CD4-positive, alpha-beta T cell (primary cell): ENCODE results near the gene CFAP73. TPM values are rescaled to one million over a fixed set of nuclear protein-coding genes. Genes with fewer than 3 reads are reported as not detected.

Source experiments
- ATAC-seq: fragments of 200-7000 bp; cut with Tn5 transposase; one replicate; pipeline ENCODE4 v1.10.0; 2022; ENCODE audit warnings: mild to moderate bottlenecking; ENCODE audit not compliant: poor library complexity
- CTCF ChIA-PET: fragments of 350-600 bp; sonication (Branson Sonifier 250); formaldehyde crosslinking; loops from one replicate; lab custom pipeline; 2021; ENCODE audit warnings: antibody characterized with exemption, inconsistent platforms; lab: Charles Lee
- POLR2A ChIA-PET: fragments of 350-600 bp; sonication (Branson Sonifier 250); formaldehyde crosslinking; loops from one replicate; lab custom pipeline; 2021; ENCODE audit warnings: antibody characterized with exemption, inconsistent platforms; lab: Charles Lee
- DNase-seq, 14 experiments: peaks; one replicate each; pipeline ENCODE4 v3.0.0-alpha.2; 2013 to 2020; ENCODE audit warnings: mixed read lengths in 2 of 14
- H3K27ac ChIP-seq, 2 donors: one replicate each; pipeline versions ENCODE4 v1.5.1 to v1.7.0; 2013; ENCODE audit warnings: low read length in 2 of 2, low read depth in 1 of 2, mild to moderate bottlenecking in 1 of 2
- H3K27me3 ChIP-seq, 2 experiments: 1 replicate in 1 of 2; 2 replicates in 1 of 2; pipeline versions ENCODE4 v1.6.1 to v1.7.0; 2013; ENCODE audit warnings: low read length in 2 of 2, control low read depth in 1 of 2, mild to moderate bottlenecking in 1 of 2, moderate library complexity in 1 of 2; ENCODE audit not compliant: insufficient read depth in 2 of 2, control insufficient read depth in 1 of 2
- H3K36me3 ChIP-seq: one replicate; pipeline ENCODE4 v1.6.1; 2013; ENCODE audit warnings: low read length, control low read depth; ENCODE audit not compliant: insufficient read depth
- H3K4me1 ChIP-seq: one replicate; pipeline ENCODE4 v1.6.1; 2013; ENCODE audit warnings: low read length, control low read depth; ENCODE audit not compliant: insufficient read depth
- H3K4me3 ChIP-seq: one replicate; pipeline ENCODE4 v1.5.1; 2013; ENCODE audit warnings: mild to moderate bottlenecking, low read length, moderate library complexity
- H3K9me3 ChIP-seq, 2 experiments: 1 replicate in 1 of 2; 2 replicates in 1 of 2; pipeline versions ENCODE4 v1.6.1 to v1.7.0; 2013; ENCODE audit warnings: low read length in 2 of 2, mild to moderate bottlenecking in 2 of 2, control low read depth in 1 of 2, moderate library complexity in 1 of 2; ENCODE audit not compliant: control insufficient read depth in 1 of 2, insufficient read depth in 1 of 2
- H3K27ac Mint-ChIP-seq: one replicate; pipeline ENCODE4 v1.8.0; 2020; ENCODE audit warnings: mixed read lengths
- H3K27me3 Mint-ChIP-seq: one replicate; pipeline ENCODE4 v1.8.0; 2021; ENCODE audit warnings: mixed read lengths
- H3K36me3 Mint-ChIP-seq: one replicate; pipeline ENCODE4 v1.8.0; 2021; ENCODE audit warnings: low read depth, mixed read lengths
- H3K4me1 Mint-ChIP-seq: one replicate; pipeline ENCODE4 v1.8.0; 2021; ENCODE audit warnings: low read depth, mixed read lengths
- H3K4me3 Mint-ChIP-seq: one replicate; pipeline ENCODE4 v1.8.0; 2020; ENCODE audit warnings: mild to moderate bottlenecking, mixed read lengths
- H3K9me3 Mint-ChIP-seq: one replicate; pipeline ENCODE4 v1.8.0; 2020; ENCODE audit warnings: mixed read lengths
- CTCF ChIP-seq: fragments of 200-600 bp; IDR thresholded peaks from one replicate; pipeline ENCODE4 v1.8.0; 2022; ENCODE audit warnings: antibody characterized with exemption, mild to moderate bottlenecking
- intact Hi-C, 2 experiments: fragments of 100-400 bp; cut with DNase I in 1 of 2; cut with micrococcal nuclease in 1 of 2; formaldehyde crosslinking; loops; one replicate each; pipeline versions ENCODE4 v1.15.1 to v1.9.0; 2023 to 2025; cut with DNase I, micrococcal nuclease
- polyA plus RNA-seq, 2 donors: library from polyadenylated mRNA; unstranded; fragments of 120-200 nt; gene quantifications; one replicate each; pipeline ENCODE4 v1.2.1, GENCODE V29; 2013
- total RNA-seq, 174 experiments: library from RNA in 2 of 174; stranded (reverse) in 2 of 174; gene quantifications; one replicate each; pipeline ENCODE4 v1.2.3 and lab custom pipeline; 2021 to 2026

CFAP73 gene
- total RNA-seq: 1 to 10 TPM in 1 of 2 experiments, under 1 TPM in 1; 0.92 to 1.2 TPM
- polyA plus RNA-seq (2013, experiment 1 of 2): 0.30 TPM
- polyA plus RNA-seq (2013, experiment 2 of 2): 0.31 TPM
- total RNA-seq (lab: John Stamatoyannopoulos, UW): 0 to 2.6 (median 0.23) reads per million in 172 experiments

GRCh38 chr12:113149361-113150150, at the start of gene CFAP73:
TSS of gene CFAP73 (plus strand) at chr12:113149724. CDS start at chr12:113149858, 134 bp downstream.
- Mint-ChIP-seq H3K27me3 (no peaks in the 10 kb centered on the region), H3K4me1 (peaks cover 23% of the 10 kb centered on the region), H3K36me3 (no peaks in the 10 kb centered on the region), H3K27ac (no peak within 1 kb of the TSS), H3K9me3 (peaks cover 4% of the 10 kb centered on the region), H3K4me3 (no peak within 1 kb of the TSS)
- POLR2A ChIA-PET: no interaction called here
- Histone ChIP-seq H3K27me3 (peaks cover 0 to 2% of the 10 kb centered on the region in 2 experiments), H3K27ac (no peak within 1 kb of the TSS), H3K4me3 (no peak within 1 kb of the TSS), H3K9me3 (peaks cover 0 to 5% of the 10 kb centered on the region in 2 experiments), H3K36me3 (no peaks in the 10 kb centered on the region), H3K4me1 (peaks cover 22% of the 10 kb centered on the region)
- TF ChIP-seq CTCF: no peak
- DNase-seq (peak in 5 of 14 experiments; percentile 14 to 67 (median 35)), ATAC-seq (no peak)
- CTCF ChIA-PET: no interaction called here
- intact Hi-C loops: loop anchor here (5.0 to 10.0 kb wide), 3 partner anchors 52 to 95 kb away; partner anchors contain the start of gene DTX1 (in 1 of the 2)

- no peak for DNase-seq
- Histone ChIP-seq H3K27me3 (no peaks in the 10 kb centered on the region), H3K27ac (no peak overlapping the region), H3K4me3 (no peak overlapping the region), H3K36me3 (peaks cover 10% of the 10 kb centered on the region), H3K9me3 (no peaks in the 10 kb centered on the region), H3K4me1 (peaks cover 44% of the 10 kb centered on the region)
- Mint-ChIP-seq H3K27ac (no peak overlapping the region), H3K36me3 (peaks cover 7% of the 10 kb centered on the region), H3K27me3 (no peaks in the 10 kb centered on the region), H3K4me1 (peaks cover 39% of the 10 kb centered on the region), H3K4me3 (no peak overlapping the region), H3K9me3 (no peaks in the 10 kb centered on the region)
- ChIA-PET CTCF (no interaction called here), POLR2A (no interaction called here)
- intact Hi-C loops: loop anchor here (5.0 kb wide), 3 partner anchors 53 to 197 kb away; no protein-coding TSS in a partner anchor
- ATAC-seq: no peak
- no peak for TF ChIP-seq CTCF
Measured at GRCh38 chr12:113099764-113100163, 49.8 kb upstream of the CFAP73 start.

GRCh38 chr12:113101751-113102150, 47.8 kb upstream of the CFAP73 start:
- Histone ChIP-seq H3K27ac (no peak overlapping the region), H3K27me3 (no peaks in the 10 kb centered on the region), H3K36me3 (no peaks in the 10 kb centered on the region), H3K9me3 (no peaks in the 10 kb centered on the region), H3K4me1 (peaks cover 33% of the 10 kb centered on the region), H3K4me3 (no peak overlapping the region)
- Mint-ChIP-seq H3K4me1 (peaks cover 33% of the 10 kb centered on the region), H3K36me3 (no peaks in the 10 kb centered on the region), H3K4me3 (no peak overlapping the region), H3K27me3 (no peaks in the 10 kb centered on the region), H3K27ac (peak overlapping the region; percentile 47), H3K9me3 (no peaks in the 10 kb centered on the region)
- ChIA-PET POLR2A (no interaction called here), CTCF (no interaction called here)
- DNase-seq: no peak
- no peak for ATAC-seq
- intact Hi-C loops: loop anchor here in 1 of 2 experiments (5.0 kb wide), 1 partner anchor 109 kb away; no protein-coding TSS in a partner anchor
- no peak for TF ChIP-seq CTCF
